Left renal pelvis (tissue), 4 donors: ENCODE results near the gene FGA. TPM values are rescaled to one million over a fixed set of nuclear protein-coding genes. Genes with fewer than 3 reads are reported as not detected.
"Not testable (repeated sequence)": the region's sequence is repeated elsewhere in the genome, so short reads cannot be mapped to it uniquely, and the experiment has no call there.

ENCODE experiments used
- DNase-seq, 4 donors: peaks; one replicate each; pipeline ENCODE4 v3.0.0-alpha.2; 2013; ENCODE audit warnings: low read depth in 4 of 4, low spot score in 3 of 4
- polyA plus RNA-seq, 4 donors: library from polyadenylated mRNA; unstranded; fragments of 120-200 nt; gene quantifications; one replicate each; pipeline ENCODE4 v1.2.1, GENCODE V29; 2013; ENCODE audit not compliant: insufficient read length in 4 of 4

The FGA gene
- polyA plus RNA-seq, 4 donors = 1.2 to 25.6 TPM; not detected in 2

DNA sequence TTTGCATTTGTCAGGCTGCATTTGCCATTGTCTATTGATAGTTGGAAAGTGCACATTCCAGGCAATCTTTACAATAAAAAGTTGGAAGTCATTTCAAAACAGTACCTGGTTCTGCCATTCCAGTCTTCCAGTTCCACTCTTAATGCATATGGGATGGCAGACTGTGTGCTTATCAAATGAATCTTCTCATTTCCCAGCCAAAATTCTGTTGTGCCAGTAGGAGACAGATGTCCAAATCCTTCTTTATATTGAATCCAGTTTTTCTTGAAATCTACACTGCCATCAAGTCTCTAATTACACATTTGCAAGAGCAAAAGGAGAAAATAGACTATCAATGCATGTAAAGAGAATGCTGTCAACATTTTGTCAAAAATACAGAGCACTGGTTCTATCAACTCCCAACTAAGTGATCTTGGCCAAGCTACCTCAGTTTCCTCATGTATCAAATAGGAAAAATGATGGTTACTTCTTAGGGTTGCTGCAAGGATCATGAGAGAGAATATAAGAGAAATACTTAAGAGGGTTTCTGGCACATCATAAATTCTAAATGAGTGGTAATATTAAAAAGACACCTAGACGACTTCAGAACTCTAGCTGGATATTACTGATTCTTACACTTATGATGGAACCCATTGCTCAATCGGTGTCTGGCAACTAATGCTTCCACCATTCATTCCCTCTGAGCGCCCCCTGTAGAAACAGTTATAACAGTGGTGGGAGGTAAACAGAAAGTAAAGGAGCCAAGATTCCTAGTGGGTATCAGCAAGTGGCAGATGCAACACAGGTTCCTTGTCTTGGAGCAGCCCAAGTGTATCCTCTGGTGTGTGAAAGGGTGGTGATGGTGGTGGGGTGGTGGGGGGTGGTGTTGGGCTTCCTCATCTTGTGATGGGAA is 18.1 kb upstream of the FGA start:
- DNase-seq = no peak

DNA sequence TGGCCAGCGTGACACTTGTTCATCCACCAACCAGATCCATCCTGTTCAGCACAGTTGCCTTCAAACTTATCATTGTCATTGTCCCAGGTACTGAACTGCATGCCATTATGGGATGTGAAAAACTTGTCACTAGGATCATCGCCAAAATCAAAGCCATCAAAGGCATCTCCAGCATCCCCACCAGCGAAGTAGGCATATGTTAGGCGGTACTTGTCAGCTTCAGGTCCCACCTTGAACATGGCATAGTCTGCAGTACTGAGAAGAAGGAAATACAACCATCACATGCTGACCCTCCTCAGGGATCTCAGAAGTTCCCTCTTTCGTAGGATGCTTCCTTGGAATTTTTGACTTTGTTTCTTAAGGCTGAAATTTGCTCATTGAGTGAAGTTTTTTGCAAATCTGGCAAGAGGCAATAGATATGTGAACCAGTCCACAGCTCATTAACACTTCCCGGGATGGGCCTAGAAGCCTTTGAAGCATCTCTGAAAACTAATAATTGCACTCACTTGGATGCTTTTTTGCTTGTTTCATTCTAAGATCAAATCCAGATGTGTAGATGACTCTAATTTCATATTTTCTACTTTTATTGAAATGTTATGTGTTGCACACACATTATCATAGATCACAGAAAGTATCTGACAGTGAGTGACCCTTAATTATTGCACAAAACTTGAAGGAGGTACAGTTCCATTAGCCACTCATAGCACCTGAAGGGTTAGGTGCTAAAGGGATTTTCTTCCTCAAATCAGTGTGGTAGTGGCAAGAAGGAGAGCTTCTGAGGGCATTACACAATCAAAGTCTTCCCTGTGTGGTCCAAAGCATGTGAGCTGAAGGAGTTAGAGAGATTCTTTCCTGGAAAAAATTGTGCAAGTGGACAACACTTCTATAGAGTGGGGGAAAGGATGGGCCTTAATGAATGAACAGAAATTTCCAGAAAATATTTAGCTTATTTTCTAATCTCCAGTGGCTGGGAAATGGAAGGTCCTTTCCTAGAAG is 16.5 kb upstream of the FGA start:
- no peak for DNase-seq

DNA sequence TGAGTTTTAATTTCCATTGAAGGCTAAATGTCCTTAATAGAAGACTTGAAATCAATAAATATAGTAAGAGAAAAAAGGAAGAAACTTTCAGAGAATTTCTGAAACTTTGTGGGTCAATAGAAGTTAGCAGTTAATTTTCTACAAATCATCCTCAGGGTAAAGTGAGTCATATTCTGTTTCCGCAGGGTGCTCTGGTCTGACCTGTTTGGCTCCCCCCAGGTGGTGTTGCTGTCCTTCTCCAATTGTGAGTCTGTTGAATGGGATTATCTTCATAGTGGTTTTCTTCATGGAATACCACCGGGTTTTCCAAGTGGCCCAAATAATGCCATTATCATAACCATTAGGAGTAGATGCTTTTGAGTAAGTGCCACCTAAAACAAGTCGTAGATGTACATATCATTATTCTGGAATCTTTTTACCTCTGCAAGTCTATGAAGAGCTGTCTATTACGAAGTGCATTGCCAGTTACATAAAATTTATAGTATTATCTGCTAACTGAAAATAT is 14.2 kb upstream of the FGA start:
- no peak for DNase-seq

DNA sequence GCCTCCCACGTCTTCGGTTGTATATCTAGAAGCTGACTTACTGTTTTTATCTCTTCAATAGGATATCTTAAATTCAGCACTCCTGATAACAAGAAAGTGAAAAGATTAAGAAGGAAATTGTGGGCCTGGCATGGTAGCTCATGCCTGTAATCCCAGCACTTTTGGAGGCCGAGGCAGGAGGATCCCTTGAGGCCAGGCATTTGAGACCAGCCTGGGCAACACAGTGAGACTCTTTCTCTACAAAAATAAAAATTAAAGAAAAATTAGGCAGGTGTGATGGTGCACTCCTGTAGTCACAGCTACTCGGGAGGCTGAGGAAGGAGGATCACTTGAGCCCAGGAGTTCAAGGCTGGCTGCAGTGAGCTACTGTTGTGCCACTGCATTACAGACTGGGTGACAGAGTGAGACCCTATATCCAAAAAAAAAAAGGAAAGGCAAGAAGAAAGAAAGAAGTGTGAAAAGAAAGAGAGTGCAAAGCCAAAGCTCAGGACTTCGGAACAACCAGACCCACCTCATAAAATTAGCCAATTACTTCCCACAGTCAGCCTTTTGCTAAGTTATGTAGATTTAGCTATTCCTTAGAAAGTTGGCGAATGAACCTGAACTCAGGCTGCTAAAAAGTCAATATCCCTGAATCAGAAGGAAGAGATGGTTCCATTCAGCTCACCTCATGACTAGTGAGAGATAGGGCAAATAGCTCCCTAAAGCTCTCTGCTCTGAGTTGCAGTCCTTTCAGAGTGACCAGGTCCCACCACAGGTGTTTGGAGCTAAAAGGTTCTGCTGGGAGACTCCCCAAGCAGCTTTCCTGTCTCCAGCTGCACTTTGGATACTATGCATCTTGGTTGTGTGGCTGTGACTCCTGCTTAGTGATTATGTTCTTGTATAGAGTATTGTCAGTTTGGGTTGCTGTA is 12.7 kb upstream of the FGA start:
- DNase-seq = no peak

DNA sequence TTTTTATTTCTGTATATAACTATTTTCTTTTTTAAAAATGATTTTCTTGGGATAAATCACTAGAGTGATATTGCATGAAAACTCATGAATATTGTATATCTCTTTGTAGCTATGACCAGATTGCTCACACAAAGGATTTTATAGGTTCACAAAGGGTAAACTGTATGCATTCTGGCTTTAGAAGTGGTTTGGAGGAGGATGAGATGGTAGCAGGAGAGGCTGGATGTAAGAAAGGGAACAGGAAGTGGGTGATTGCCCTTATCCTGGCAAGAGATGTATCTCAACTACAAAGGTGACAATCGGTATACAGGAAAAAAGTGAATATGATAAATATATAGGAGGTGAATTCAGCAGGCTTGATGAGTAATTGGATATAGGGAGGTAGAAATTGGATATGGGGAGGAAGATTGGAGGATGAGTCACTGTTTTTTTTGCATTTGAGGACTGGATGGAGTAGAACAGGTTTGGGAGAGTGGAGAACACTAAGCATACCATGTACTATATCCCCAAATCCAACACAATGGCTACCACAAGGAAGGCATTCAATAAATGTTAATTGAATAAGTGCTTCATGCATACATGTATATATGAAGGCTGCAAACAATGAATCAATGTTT is 12.0 kb upstream of the FGA start:
- no peak for DNase-seq

DNA sequence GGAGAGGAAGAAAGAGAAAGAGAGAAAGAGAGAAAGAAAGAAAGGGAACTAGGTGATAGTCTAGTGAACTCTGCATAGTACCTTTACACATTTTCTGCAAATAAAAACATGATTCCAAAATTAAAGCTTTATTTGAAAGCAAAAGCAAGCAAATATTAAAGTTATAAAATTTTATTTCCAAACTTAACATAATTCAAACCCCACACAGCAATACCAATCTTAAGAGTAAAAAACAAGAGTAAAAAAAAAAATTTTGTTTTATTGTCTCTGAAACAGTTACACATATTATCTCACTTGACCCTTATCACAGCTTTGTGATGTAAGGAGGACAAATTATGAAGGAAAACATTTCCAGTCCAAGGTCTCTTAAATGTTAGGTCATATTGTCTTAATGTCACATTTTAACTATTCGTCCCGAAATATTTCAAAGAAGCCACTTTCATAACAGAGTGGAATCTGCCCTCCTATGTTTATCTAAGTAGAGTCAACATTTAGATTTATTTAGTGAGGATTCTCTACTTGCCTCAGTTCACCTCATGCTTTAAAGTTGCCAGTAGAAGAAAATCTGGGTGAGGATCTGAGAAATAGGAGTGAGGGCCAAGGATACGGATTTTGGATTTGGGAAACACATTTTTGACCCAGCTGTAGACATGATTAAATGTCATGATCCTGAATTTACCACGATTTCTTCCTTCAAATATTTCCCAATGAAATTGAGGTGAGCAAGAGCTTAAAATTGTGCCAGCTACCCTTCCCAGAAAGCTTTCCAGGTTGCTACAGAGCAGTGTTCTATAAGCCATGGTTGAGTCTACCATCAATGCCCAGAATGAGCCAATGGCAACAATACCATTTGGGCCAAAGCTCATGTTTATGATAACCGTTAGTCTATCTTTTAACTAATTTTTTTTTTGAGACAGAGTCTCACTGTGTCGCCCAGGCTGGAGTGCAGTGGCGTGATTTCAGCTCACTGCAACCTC is 7.5 kb upstream of the FGA start:
- no peak for DNase-seq

DNA sequence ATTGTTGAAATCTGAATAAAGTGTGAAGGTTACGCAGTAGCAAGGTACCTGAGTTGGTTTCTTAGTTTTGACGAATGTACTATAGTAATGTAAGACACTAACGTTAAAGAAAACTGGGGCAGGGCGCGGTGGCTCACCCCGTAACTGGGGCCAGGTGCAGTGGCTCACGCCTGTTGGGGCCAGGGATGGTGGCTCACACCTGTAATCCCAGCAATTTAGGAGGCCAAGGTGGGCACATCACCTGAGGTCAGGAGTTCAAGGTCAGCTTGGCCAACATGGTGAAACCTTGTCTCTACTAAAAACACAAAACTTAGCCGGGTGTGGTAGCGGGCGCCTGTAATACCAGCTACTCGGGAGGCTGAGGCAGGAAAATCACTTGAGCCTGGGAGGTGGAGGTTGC is 6.7 kb upstream of the FGA start:
- not testable (repeated sequence) for DNase-seq

DNA sequence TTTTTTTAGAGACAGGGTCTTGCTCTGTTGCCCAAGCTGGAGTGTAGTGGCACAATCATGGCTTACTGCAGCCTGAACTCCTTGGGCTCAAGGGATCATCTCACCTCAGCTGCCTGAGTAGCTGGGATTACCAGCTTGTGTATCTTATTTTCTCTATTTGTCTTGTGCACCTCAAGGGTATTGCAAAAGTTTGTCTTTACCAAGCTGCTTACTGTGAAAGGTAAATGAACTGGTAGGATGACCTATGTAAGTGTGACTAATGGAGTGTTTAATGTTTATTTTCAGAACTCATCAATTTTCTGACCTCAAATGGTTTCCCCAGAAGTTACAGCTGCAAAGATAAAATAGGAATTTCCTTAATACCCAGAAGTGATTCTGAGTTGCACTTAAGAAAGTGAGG is 5.3 kb upstream of the FGA start:
- no peak for DNase-seq

DNA sequence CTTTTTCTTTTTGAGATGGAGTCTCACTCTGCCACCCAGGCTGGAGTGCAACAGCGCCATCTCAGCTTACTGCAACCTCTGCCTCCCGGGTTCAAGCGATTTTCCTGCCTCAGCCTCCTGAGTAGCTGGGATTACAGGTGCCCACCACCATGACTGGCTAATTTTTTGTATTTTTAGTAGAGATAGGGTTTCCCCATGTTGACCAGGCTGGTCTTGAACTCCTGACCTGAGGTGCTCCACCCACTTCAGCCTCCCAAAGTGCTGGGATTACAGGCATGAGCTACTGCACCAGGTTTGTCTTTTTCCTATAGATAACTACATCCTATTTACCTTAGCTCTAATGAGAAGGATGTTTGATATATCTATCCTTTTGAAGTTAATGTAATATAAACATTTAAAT is 3.8 kb upstream of the FGA start:
- not testable (repeated sequence) for DNase-seq

DNA sequence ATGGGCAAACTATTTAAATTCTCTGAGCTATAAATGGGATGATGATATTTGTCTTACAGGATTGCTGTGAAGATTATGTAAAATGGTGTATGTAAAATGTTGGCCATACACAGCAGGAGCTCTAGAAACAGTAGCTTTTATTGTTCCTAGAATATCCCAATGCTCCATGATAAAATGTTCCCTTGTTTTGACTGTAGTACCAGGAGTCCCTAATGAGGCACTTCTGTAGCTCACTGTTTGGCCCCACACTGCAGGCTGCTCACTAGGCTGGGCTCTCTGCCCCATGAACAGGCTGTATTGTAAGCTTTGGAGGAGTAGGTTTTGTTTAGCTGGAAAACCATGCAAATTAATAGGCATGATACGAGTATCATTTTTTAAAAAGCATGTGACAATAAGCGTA is 3.3 kb upstream of the FGA start:
- no peak for DNase-seq

DNA sequence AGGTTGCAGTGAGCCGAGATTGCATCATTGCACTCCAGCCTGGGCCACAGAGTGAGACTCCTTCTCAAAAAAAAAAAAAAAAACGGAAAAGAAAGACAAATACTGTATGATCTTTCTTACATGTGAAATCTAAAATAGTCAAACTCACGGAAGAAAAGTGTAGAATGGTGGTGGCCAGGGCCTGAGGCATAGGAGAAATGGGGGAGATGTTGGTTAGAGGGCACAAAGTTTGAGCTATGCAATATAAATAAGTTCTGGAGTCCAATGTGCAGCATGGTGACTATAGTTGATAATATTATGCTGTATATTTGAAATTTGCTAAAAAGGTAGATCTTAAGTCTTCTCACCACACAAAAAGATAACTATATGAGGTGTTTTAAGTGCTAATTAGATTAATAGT is 1.3 kb upstream of the FGA start:
- no peak for DNase-seq

DNA sequence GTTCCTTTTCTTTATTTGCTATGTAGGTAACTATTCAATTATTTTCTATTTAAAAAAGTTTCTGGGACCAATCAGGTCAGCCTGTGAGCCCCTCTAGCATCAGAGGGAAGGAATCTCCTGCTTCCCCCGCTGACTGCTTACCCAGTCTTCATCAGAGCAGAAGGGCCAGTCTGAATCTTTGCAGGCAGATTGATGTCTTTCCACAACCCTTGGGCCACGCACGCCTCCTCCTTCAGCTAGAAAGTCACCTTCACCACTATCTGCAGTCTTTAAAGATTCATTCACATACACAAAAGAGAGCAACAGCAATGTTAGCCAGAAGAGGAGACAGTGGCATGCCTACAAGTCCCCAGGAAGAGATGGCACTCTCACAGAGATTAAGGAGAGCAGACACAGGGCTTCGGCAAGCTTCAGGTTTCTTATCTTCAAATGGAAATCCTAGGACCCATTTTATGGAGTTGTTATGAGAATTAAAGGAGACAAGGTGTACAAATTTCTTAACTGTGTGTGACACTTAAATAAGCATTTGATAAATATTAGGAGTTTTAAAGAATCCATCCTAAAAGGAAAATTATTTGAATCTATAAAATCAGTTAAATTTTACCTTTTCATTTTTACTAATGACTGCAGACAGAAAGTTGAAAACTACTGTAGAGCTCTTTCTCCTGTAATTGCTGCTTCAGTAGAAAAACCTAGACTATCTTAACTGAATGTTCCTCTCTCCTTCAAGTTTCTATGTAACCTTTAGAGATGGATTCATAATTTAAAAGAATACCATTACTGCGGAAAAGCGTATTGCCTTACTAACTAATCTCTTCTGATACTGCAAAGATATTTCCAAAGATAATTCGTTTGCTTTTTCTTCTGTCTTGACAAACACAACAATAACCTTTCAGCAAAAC is 995 bp downstream of the FGA start:
- no peak for DNase-seq

DNA sequence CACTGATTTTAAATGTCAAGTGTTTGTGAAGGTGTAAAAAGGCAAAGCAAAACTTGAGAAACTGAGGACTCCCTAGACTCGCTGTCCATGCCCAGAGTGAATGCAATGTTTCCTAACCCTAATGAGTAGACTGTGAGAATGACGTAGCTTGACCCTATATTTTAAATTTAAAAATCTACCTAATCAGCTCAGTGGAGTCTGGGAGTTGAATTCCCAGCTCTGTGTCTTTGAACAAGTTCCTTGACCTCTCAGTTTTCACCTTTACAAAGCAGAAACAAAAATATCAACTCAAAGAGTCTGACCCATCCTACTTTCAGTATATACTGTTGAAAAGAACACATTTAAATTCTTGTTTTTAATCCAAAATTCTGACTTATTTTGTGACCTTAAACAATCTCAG is 2.3 kb downstream of the FGA start:
- no peak for DNase-seq

DNA sequence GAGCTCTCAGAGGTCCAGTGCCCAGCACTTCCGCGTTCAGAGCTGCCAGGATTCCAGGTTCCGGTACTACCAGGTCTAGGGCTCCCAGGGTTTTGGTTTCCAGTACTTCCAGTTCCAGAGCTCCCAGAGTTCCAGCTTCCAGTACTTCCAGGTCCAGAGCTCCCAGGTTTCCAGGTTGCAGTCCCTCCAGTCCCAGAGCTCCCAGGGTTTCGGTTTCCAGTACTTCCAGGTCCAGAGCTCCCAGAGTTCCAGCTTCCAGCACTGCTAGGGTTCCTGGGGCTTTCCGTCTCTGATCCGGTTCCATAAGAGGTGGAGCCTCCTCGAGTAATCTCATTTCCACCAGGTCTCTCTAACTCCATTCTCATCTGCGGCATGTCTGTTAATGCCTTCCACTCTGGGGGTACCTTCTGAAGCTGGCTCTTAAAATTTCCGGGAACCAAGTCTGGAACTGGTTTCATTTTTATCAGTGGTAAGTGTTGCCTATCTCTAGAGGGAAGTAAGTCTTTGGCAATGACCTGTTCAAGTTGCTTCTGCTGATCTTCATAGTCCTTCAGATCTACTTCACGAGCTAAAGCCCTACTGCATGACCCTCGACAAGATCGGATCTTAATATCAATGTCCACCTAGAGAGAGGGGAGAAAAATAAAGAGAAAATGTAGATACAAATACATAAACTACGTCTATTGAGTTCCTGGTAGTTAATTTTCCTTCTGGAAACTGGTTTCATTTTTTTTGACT is 4.1 kb downstream of the FGA start:
- DNase-seq = no peak

DNA sequence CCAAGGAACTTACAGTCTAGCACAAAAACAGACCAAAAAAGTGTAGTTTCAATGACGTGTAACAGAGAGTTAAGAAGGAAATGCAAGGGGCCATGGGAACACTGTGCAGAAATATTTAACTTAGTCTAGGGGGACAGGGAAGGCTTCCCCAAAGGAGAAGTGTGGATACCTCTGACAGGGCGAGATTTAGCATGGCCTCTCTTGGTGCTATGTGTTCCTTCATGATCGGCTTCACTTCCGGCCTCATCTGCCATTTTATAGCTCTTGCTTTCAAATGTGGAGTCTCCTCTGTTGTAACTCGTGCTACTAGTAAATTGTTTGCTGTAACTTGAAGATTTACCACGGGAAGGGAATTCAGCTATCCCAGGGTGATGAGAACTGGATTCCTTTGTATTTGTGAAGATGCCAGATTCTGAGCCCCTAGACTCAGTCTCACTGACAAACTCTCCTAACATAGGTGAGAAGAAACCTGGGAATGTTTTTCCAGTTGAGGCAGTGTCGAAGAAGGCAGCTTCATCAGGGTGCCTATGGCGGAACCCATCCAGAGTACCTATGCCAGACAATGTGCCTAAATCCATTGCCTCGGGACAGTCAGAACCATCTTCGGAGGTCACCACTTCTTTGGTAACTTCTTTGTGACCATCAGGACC is 5.0 kb downstream of the FGA start:
- DNase-seq = no peak

DNA sequence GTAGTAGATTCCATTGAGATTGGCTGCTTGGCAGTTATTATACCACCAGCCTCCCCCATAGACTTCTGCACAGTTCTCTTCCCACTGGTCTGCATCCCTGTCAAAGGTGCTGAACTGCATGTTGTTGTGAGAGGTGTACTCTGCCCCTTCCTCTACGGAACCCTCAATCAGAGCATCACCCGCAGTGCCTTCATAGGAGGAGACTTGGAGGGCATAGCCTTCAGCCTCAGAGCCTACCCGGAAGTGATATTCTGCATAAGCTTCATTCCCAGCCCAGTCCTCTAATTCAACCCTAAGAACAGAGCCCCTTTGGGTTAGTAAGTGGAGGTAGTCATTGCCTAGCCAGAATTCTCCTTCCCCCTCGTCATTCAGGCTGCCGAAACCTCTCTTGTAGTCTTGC is 6.3 kb downstream of the FGA start:
- no peak for DNase-seq
